NB4 (cell line): ENCODE results near the gene FRAS1.

Experiments used
- DNase-seq: peaks from one replicate; pipeline ENCODE4 v3.0.0; 2010; ENCODE audit warnings: low read depth
- H3K4me3 ChIP-seq: one replicate; pipeline ENCODE4 v1.5.1; 2011; ENCODE audit warnings: mild to moderate bottlenecking, low read depth, low read length, moderate library complexity
- CTCF ChIP-seq: IDR thresholded peaks from one replicate; pipeline ENCODE4 v1.5.1; 2012; ENCODE audit warnings: low read depth, low read length
- MAX ChIP-seq: IDR thresholded peaks from 2 replicates; pipeline ENCODE4 v1.6.1; 2011; ENCODE audit warnings: low read depth, low read length
- MYC ChIP-seq: IDR thresholded peaks from 2 replicates; pipeline ENCODE4 v1.6.1; 2011; ENCODE audit warnings: low read depth, low read length
- POLR2A ChIP-seq: IDR thresholded peaks from 2 replicates; pipeline ENCODE4 v1.6.1; 2011; ENCODE audit warnings: mild to moderate bottlenecking; ENCODE audit not compliant: insufficient read length; ENCODE audit errors: extremely low read depth

Gene FRAS1

GRCh38 chr4:78510108-78510507, 453.0 kb downstream of the FRAS1 start:
- DNase-seq: no peak
- no peak overlapping the region for H3K4me3 ChIP-seq
- TF ChIP-seq CTCF: no peak

- TF ChIP-seq MAX: no peak
- TF ChIP-seq POLR2A: no peak
- no peak for DNase-seq
- no peak overlapping the region for H3K4me3 ChIP-seq
Measured at GRCh38 chr4:78510681-78511080, 453.6 kb downstream of the FRAS1 start.

- no peak for TF ChIP-seq MYC
- no peak for TF ChIP-seq CTCF
- no peak for TF ChIP-seq MAX
- TF ChIP-seq POLR2A: no peak
- no peak overlapping the region for H3K4me3 ChIP-seq
- DNase-seq: no peak
Measured at GRCh38 chr4:78512357-78512920, 455.3 kb downstream of the FRAS1 start.

GRCh38 chr4:78513411-78513975, 456.4 kb downstream of the FRAS1 start:
- no peak for TF ChIP-seq MAX
- no peak for TF ChIP-seq MYC
- no peak for TF ChIP-seq CTCF
- no peak for TF ChIP-seq POLR2A
- no peak for DNase-seq
- H3K4me3 ChIP-seq: no peak overlapping the region

- DNase-seq: peak; percentile 25
- TF ChIP-seq CTCF (peak; percentile 30), MAX (no peak), POLR2A (no peak), MYC (no peak)
- no peak overlapping the region for H3K4me3 ChIP-seq
Measured at GRCh38 chr4:78517050-78517652, 460.0 kb downstream of the FRAS1 start.

GRCh38 chr4:78518561-78518960, 461.4 kb downstream of the FRAS1 start:
- no peak overlapping the region for H3K4me3 ChIP-seq
- DNase-seq: no peak
- no peak for TF ChIP-seq MYC
- no peak for TF ChIP-seq CTCF
- TF ChIP-seq POLR2A: no peak
- TF ChIP-seq MAX: no peak
